GM12878 (cell line): ENCODE measurements around the gene TDO2. TPM values are rescaled to one million over a fixed set of nuclear protein-coding genes. Genes with fewer than 3 reads are reported as not detected.

Experiments used
- CREM ChIP-seq: IDR thresholded peaks from 2 replicates; pipeline ENCODE4 v1.6.1; 2014; ENCODE audit warnings: antibody characterized with exemption, low read depth
- E4F1 ChIP-seq: fragments of 450-650 bp; IDR thresholded peaks from 2 replicates; pipeline ENCODE4 v1.6.1; 2018; ENCODE audit warnings: borderline replicate concordance, mild to moderate bottlenecking; ENCODE audit not compliant: partially characterized antibody
- ELK1 ChIP-seq: IDR thresholded peaks from 2 replicates; pipeline ENCODE4 v1.6.1; 2012; ENCODE audit warnings: low read depth, low read length, improper control_type of control experiment
- IKZF2 ChIP-seq, 2 experiments: fragments of 450-650 bp; IDR thresholded peaks; 2 replicates each; pipeline ENCODE4 v1.6.1; 2017; ENCODE audit warnings: mild to moderate bottlenecking in 2 of 2, moderate library complexity in 2 of 2
- NKRF ChIP-seq: fragments of 450-650 bp; conservative IDR thresholded peaks from 2 replicates; pipeline ENCODE4 v1.6.1; 2017; ENCODE audit warnings: mild to moderate bottlenecking, moderate library complexity
- PKNOX1 ChIP-seq: fragments of 450-650 bp; IDR thresholded peaks from 2 replicates; pipeline ENCODE4 v1.6.1; 2016; ENCODE audit warnings: mild to moderate bottlenecking
- USF2 ChIP-seq: IDR thresholded peaks from 2 replicates; pipeline ENCODE4 v1.6.1; 2011; ENCODE audit warnings: low read depth, low read length, improper control_type of control experiment, borderline replicate concordance
- polyA plus RNA-seq, 11 experiments: library from polyadenylated mRNA; depleted of rRNA in 4 of 11; unstranded in 6 of 11; stranded (reverse) in 5 of 11; fragments of >200 nt; fragmentation: Nextera tagmentation in 4 of 11; fragmentation: Illumina TruSeq in 1 of 11; extraction: Ambion mirVana in 4 of 11; extraction: Trizol in 1 of 11; gene quantifications; 1 replicate in 1 of 11; 2 replicates in 10 of 11; pipeline versions ENCODE4 v1.2.1 to v1.2.3, GENCODE V29; 2011 to 2016; ENCODE audit warnings: inconsistent platforms in 2 of 11, missing spikeins in 2 of 11, low read depth in 1 of 11
- total RNA-seq, 4 experiments: library from RNA; depleted of rRNA in 3 of 4; stranded (reverse); fragments of >200 nt in 3 of 4; fragmentation: Illumina TruSeq in 1 of 4; extraction: Trizol in 1 of 4; gene quantifications; 2 replicates each; pipeline versions ENCODE4 v1.2.1 to v1.2.3, GENCODE V29; 2013 to 2021

Gene TDO2
- total and polyA plus RNA-seq, 10 of the 15 experiments (the other 5 are each of a cell fraction or from before 2014, with no cell fraction given): 0.12 to 1.5 (median 0.23) TPM; not detected in 1

- TF ChIP-seq ELK1 (no peak), CREM (no peak), USF2 (no peak), NKRF (no peak), IKZF2 (IDR thresholded peaks at IDR 0.05) (no peak), E4F1 (no peak), PKNOX1 (no peak)
Observed at GRCh38 chr4:155954118-155954685, 50.7 kb downstream of the TDO2 start (continued).
